GM19397 (cell line): Measurements from ENCODE around the gene OR14J1.
"Not testable (repeated sequence)": the region's sequence is repeated elsewhere in the genome, so short reads cannot be mapped to it uniquely, and the experiment has no call there.

Experiments
- ATAC-seq: cut with Tn5 transposase; IDR thresholded peaks from one replicate; pipeline ENCODE4 v1.9.1; 2021; ENCODE audit warnings: mild to moderate bottlenecking, moderate library complexity; ENCODE audit not compliant: unreplicated experiment

The OR14J1 gene, protein sequence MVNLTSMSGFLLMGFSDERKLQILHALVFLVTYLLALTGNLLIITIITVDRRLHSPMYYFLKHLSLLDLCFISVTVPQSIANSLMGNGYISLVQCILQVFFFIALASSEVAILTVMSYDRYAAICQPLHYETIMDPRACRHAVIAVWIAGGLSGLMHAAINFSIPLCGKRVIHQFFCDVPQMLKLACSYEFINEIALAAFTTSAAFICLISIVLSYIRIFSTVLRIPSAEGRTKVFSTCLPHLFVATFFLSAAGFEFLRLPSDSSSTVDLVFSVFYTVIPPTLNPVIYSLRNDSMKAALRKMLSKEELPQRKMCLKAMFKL

DNA sequence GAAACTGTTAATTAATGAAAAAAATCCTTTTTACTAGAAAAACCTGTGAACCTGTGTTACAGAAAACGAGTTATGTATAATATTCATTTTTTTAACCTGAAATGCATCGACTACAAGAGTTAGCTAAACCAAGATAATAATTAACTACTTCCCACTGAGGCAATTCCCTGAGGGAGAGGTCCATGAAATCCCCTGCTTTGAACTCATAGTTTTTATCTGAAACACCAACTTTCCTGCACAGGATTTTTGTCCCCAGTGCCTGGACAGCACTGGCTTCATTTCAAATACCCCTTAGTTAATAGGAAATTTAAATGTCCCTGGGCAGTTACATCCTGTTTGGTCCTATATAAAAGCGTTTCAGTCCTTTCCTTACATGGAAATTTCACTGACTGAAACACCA, at the start of gene OR14J1:
Gene OR14J1 (plus strand): TSS at position 386 of the 400 bp plus-strand sequence. CDS start 4,989 bp downstream, outside the sequence.
- no peak for ATAC-seq

DNA sequence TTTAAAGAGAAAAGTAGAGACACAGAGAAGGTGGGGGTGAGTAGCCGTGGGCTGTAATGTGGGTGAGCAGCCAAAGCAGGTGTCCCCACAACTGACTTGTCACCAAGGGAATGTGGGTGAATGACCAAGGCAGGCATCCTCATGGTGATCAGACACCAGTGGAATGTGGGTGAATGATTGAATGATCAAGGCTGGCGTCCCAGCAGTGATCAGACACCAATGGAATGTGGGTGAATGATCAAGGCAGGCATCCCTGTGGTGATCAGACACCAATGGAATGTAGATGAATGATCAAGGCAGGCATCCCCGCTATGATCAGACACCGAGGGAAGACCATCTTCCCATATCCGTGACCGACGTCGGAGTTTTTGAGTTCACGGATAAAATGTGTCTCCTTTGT, 49.8 kb upstream of the OR14J1 start:
- ATAC-seq: no peak

DNA sequence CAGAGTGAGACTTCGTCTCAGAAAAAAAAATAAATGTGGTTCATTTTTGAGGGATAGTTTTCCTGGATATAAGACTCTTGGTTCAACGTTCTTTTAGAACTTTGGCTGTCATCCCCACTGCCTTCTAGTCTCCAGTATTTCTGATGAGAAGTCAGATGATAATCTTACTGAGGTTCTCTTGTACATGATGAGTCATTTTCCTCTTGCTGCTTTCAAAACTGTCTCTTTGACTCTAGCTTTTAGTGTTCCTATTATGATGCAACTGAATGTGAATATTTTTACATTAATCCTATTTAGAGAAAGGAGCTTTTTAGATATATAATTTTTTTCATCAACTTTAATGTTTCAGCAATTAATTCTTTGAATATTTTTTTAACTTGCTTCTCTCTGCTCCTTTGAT, 46.0 kb upstream of the OR14J1 start:
- no peak for ATAC-seq

DNA sequence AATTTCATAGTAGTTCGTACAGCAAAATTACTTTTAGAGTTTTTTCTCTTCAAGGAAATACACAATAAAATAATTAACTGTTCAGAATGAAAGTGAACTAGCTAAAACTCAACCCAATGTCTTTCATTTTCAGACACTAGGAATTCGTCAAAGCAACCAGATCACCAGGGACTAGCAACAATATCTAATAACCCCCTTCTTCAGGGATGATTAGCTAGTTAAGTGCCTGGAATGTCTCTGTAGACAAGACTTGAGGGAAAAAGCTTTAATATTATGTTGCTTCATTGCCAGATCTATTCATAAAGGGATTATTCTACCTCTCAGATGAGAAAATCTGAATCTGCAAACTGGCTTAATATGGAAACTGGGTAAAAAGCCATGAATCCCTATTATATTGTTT, 41.8 kb upstream of the OR14J1 start:
- no peak for ATAC-seq

DNA sequence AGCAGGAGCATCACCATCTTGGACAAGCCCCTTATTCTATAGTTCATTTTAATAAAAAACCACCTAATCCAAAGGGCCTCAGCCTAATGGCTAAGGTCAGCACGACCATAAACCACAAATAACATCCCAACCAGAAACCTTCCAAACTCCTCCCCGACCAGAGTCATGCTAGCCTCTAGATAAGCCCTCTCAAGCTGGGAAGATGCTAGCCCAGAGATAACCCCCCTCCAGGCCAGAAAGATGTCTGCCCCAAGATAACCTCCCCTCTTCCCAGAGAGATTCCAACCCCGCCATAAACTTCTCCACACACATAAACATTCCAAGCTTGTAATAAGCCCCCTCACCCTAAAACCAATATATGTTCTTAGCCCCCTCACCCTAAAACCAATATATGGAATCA, 38.5 kb upstream of the OR14J1 start:
- ATAC-seq: no peak

DNA sequence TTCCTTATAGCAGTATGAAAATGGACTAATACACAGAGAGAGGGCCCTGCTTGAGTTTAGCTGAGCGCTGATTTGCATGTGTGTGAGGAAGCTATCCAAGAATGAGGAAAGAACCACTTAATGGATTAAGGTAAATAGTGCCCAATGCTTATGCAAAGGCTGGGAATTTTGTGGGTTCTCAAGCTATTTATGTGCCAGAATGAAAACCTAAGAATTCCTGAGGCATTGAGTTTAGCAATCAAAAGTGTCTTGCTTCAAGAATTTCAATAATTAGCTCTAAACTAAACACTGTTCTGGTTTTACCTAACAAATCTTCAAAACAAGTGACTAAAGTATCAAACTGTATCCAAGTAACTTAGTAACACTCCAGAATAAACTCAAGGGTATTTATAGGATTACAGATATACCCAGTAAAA, 7.0 kb upstream of the OR14J1 start:
- ATAC-seq: no peak

DNA sequence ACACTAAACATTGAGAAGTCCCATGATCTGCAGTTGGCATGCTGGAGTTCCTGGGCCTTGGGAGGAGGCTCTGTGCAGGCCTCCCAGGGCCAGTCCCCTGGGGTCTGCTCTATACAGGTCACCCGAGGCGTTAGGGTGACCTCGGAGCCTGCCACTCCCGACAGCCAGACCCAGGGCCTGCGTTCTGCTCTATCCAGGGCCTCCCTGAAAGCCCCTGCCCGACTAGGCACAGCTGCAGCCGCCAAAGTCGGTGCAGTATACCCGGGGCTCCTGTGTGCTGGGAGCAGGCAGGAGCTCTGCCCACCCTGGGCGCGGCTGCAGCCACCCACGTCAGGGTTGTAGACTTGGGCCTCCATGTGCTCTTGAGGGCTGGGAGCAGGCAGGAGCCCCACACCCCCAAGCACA, 6.3 kb upstream of the OR14J1 start:
- ATAC-seq: no peak

DNA sequence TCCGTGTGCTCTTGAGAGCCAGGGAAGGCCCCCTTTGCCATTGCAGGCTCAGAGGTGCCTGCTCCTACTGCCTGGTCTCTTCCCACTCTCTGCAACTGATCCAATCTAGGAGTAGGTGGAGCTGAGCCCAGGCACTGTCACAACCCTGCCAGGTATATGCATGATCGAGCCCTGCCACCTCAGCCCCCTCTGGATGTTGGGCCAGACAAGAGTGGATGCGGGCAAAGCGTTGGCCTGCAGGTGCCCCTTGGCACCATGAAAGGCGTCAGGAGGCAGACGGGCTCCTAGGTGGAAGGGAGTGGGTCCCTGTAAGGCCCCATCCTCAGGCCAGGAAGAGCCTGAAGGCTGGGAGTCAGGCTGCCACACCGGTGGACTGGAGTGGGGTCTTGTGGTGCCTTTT, 5.9 kb upstream of the OR14J1 start:
- ATAC-seq: no peak

DNA sequence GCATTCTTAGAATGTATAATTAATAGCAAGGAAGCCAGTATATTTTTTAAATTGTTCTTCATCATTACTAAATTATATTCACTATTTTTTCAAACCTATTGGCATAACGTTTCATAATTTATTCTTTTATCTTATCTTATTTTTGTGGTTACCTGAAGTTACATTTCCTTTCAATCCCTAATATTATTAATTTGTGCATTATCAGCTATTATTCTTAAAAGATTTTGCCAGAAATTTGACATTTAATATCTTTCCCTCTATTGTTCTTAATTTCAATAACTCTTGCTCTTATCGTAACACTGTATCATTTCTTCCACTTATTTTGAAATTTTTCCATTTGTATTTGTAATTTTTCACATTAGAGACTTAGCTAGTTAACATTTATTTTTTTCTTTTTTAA, 18.4 kb downstream of the OR14J1 start:
- ATAC-seq: no peak

DNA sequence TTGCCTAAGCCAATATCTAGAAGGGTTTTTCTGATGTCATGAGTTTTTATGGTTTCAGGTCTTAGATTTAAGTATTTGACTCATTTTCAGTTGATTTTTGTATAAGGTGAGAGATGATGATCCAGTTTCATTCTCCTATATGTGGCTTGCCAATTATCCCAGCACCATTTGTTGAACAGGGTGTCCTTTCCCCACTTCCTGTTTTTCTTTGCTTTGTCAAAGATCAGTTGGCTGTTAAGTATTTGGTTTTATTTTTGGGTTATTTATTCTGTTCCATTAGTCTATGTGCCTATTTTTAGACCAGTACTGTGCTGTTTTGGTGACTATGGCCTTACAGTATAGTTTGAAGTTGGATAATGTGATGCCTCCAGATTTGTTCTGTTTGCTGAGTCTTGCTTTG, 21.8 kb downstream of the OR14J1 start:
- not testable (repeated sequence) for ATAC-seq

DNA sequence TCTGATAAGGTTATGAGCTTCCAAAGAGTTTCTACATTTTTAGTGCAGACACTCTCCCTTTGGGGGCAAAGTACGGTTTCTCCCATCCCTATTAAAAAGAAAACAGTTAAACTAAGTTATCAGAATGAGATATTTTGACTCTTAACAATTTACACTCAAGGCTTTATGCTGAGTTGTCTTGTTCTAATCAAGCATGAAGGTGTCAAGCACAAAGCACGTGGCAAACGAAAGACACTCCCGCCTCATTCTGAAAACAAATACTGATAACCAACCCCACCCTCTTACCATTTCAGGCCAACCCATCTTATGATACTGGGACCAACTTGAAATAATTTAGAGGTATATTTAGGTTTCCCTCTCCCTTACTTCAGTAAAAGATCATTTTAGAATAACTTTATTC, 24.3 kb downstream of the OR14J1 start:
- ATAC-seq: no peak

DNA sequence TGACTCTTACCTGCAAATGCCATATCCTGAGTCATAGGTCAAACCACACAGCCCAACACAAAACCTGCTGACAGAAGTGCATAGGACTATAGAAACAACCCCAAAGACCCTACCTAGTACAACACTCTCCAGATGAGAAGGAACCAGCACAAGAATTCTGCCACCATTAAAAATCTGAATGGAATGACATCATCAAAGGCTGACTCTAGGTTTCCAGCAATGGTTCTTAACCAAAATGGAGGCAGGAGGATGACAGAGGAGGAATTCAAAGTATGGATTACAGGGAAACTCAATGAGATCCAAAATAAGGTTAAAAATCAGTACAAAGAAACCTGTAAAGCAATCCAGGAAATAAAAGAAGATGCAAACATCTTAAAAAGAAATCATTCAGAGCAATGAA, 31.2 kb downstream of the OR14J1 start:
- ATAC-seq: no peak

DNA sequence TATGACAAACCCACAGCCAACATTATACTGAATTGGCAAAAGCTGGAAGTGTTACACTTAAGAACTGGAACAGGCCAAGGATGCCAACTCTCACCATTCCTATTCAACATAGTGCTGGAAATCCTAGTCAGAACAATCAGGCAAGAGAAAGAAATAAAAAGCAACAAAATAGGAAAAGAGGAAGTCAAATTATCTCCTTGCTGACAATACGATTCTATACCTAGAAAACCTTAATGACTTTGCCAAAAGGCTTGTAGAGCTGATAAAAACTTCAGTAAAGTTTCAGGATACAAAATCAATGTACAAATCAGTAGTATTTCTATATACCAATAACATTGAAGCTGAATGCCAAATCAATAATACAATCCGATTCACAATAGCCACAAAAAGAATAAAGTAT, 34.8 kb downstream of the OR14J1 start:
- ATAC-seq: no peak

DNA sequence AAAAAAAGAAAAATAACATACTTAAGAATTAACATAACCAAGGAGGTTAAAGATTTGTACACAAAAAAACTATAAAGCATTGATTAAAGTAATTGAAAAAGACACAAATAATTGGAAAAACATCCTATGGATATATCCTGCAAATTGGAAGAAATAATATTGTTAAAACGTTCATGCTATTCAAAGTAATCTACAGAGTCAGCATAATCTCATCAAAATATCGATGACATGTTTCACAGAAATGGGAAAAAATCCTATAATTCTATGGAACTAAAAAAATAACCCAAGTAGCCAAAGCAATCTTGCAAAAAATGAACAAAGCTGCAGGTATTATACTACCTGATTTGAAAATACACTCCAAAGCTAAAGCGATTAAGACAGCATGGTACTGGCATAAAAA, 43.9 kb downstream of the OR14J1 start:
- no peak for ATAC-seq

DNA sequence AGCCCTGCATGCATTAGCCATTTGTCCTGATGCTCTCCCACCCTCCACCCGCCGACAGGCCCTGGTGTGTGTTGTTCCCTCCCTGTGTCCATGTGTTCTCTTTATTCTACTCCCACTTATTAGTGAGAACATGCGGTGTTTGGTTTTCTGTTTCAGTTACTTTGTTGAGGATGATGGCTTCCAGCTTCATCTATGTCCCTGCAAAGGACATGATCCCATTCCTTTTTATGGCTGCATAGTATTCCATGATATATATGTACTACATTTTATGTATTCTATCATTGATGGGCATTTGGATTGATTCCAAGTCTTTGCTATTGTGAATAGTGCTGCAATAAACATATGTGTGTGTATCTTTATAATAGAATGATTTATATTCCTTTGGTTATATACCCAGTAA, 47.8 kb downstream of the OR14J1 start:
- ATAC-seq: not testable (repeated sequence)

DNA sequence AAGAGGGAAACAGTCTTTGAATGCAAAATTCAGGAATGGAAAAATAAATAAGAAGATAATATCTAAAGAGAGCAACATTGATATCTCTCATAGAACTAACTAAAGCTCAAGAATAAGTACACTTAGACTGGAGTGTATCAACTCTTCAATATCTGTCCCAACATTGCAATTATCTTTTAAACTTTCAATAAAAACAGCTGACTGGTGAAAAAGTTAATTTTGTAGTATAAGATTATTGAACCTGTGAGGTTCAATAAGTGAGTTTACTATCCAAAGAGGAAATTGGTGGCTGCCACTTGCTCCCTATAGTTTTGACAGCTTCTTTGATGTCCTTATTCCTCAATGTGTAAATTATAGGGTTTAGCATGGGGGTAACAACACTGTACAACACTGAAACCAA, 53.5 kb downstream of the OR14J1 start:
- ATAC-seq: no peak

DNA sequence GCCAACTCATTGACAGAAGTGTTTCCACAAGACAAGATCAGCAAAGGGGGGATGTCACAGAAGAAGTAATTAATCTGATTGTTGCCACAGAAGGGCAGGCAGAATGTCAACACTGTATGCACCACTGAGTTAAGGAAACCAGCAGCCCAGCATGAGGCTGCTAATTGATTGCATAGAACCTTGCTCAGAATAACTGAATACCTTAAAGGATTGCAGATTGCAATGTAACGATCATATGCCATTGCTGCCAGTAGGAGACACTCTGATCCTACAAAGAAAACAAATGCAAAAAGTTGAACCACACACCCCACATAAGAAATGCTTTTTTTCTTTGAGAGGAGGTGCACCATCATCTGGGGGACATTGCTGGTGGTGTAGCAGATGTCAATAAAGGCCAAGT, 54.1 kb downstream of the OR14J1 start:
- ATAC-seq: no peak
